K562 (cell line): ENCODE results near the gene CD300H. TPM values are rescaled to one million over a fixed set of nuclear protein-coding genes. Genes with fewer than 3 reads are reported as not detected.

Source experiments
- ATAC-seq: fragments of 200-7000 bp; cut with Tn5 transposase; 3 replicates; pipeline ENCODE4 v1.9.1; 2020; ENCODE audit warnings: moderate library complexity
- BruUV-seq: library from RNA; stranded (reverse); fragments of 400-500 nt; replicated peaks from 2 replicates; lab custom pipeline; 2021; lab: Mats Ljungman, UMichigan
- CTCF ChIA-PET: fragments of 300-600 bp; formaldehyde crosslinking; extraction: SDS; loops from one replicate; lab custom pipeline; 2021; ENCODE audit warnings: low intra/inter-chr PET ratio; lab: Yijun Ruan, JAX
- POLR2A ChIA-PET: fragments of 300-600, 350-650 bp; sonication (Branson Sonifier 250); formaldehyde crosslinking; extraction: SDS; loops from one replicate; lab custom pipeline; 2021; ENCODE audit warnings: antibody characterized with exemption, inconsistent platforms; lab: Yijun Ruan, JAX
- DNase-seq, 4 experiments: peaks; one replicate each; pipeline versions ENCODE4 v3.0.0 to v3.0.0-alpha.2; 2011 to 2018; ENCODE audit warnings: low spot score in 3 of 4, mixed read lengths in 3 of 4; ENCODE audit errors: extremely low read depth in 1 of 4
- FAIRE-seq: peaks from 2 replicates; lab custom pipeline; 2011; peaks lifted over from hg19 to GRCh38; lab: Jason Lieb, UNC
- H2AFZ ChIP-seq: 2 replicates; pipeline ENCODE4 v1.6.0; 2011; ENCODE audit warnings: low read depth, low read length, control low read depth, inconsistent platforms
- H3K27ac ChIP-seq: fragments of 200-600 bp; 3 replicates; pipeline ENCODE4 v1.8.0; 2011; ENCODE audit warnings: low read depth, mild to moderate bottlenecking, control low read depth, inconsistent platforms, low read length, moderate library complexity, mixed read lengths; ENCODE audit errors: extremely low read depth
- H3K27me3 ChIP-seq, 2 experiments: fragments of 300-600 bp in 1 of 2; 2 replicates in 1 of 2; 3 replicates in 1 of 2; pipeline versions ENCODE4 v1.6.0 to v1.8.0; 2011; ENCODE audit warnings: inconsistent platforms in 2 of 2, low read length in 2 of 2, mild to moderate bottlenecking in 1 of 2, mixed read lengths in 1 of 2, moderate library complexity in 1 of 2; ENCODE audit not compliant: control insufficient read depth in 2 of 2, insufficient read depth in 2 of 2
- H3K36me3 ChIP-seq: fragments of 300-600 bp; 3 replicates; pipeline ENCODE4 v1.8.0; 2011; ENCODE audit warnings: mild to moderate bottlenecking, low read length, inconsistent platforms; ENCODE audit not compliant: control insufficient read depth, insufficient read depth
- H3K4me1 ChIP-seq, 2 experiments: fragments of 200-600 bp in 1 of 2; replicated peaks in 1 of 2; 2 replicates in 1 of 2; 3 replicates in 1 of 2; pipeline versions ENCODE4 v1.5.1 to v1.8.0; 2011; ENCODE audit warnings: inconsistent platforms in 2 of 2, low read length in 2 of 2, mild to moderate bottlenecking in 1 of 2, mixed read lengths in 1 of 2, moderate library complexity in 1 of 2; ENCODE audit not compliant: control insufficient read depth in 2 of 2, insufficient read depth in 2 of 2
- H3K4me2 ChIP-seq: 2 replicates; pipeline ENCODE4 v1.6.1; 2011; ENCODE audit warnings: low read length, control low read depth, inconsistent platforms, mixed read lengths; ENCODE audit not compliant: insufficient read depth
- H3K4me3 ChIP-seq: fragments of 200-600 bp; sonication (generic), shearing (Covaris generic); 2 replicates; pipeline ENCODE4 v1.5.1; 2016; ENCODE audit warnings: control low read depth, inconsistent platforms
- H3K79me2 ChIP-seq: fragments of 200-600 bp; 3 replicates; pipeline ENCODE4 v1.8.0; 2011; ENCODE audit warnings: low read length, inconsistent platforms; ENCODE audit not compliant: control insufficient read depth, insufficient read depth
- H3K9ac ChIP-seq, 2 experiments: 2 replicates each; pipeline versions ENCODE4 v1.6.0 to v1.6.1; 2011; ENCODE audit warnings: low read depth in 2 of 2, low read length in 2 of 2, control low read depth in 1 of 2, inconsistent platforms in 1 of 2, mild to moderate bottlenecking in 1 of 2, mixed read lengths in 1 of 2; ENCODE audit not compliant: insufficient read depth in 1 of 2
- H3K9me1 ChIP-seq: one replicate; pipeline ENCODE4 v1.6.0; 2011; ENCODE audit warnings: inconsistent platforms, mild to moderate bottlenecking, low read length, moderate library complexity; ENCODE audit not compliant: control insufficient read depth, insufficient read depth
- H3K9me3 ChIP-seq: replicated peaks from 2 replicates; pipeline ENCODE4 v1.5.1; 2011; ENCODE audit warnings: low read depth, low read length, inconsistent platforms; ENCODE audit not compliant: control insufficient read depth, insufficient read depth
- H4K20me1 ChIP-seq: replicated peaks from 2 replicates; pipeline ENCODE4 v1.6.1; 2011; ENCODE audit warnings: low read length, inconsistent platforms, mixed read lengths; ENCODE audit not compliant: control insufficient read depth, insufficient read depth
- ADNP ChIP-seq: fragments of 200-800 bp; sonication (Bioruptor generic); IDR thresholded peaks from 2 replicates; pipeline ENCODE4 v1.6.1; 2016; ENCODE audit warnings: missing genetic modification characterization, missing compliant biosample characterization
- CAMTA2 ChIP-seq: fragments of 250-450 bp; sonication (Bioruptor Pico); conservative IDR thresholded peaks from 2 replicates; pipeline ENCODE4 v1.5.1; 2022
- MXI1 ChIP-seq: IDR thresholded peaks from 2 replicates; pipeline ENCODE4 v1.6.1; 2011; ENCODE audit warnings: low read depth, mild to moderate bottlenecking, improper control_type of control experiment, low read length
- MYNN ChIP-seq, 2 experiments: sonication (generic); formaldehyde crosslinking in 1 of 2; IDR thresholded peaks; 2 replicates each; pipeline versions ENCODE4 v1.5.0 to v1.6.1; 2016 to 2020; ENCODE audit warnings: antibody characterized with exemption in 1 of 2, missing genetic modification reagents in 1 of 2
- SMARCA5 ChIP-seq: fragments of 450-650 bp; IDR thresholded peaks from 2 replicates; pipeline ENCODE4 v1.6.1; 2016
- ZNF79 ChIP-seq: fragments of 250-450 bp; sonication (Bioruptor Pico); IDR thresholded peaks from 2 replicates; pipeline ENCODE4 v1.4.0; 2020; ENCODE audit warnings: low read depth, mild to moderate bottlenecking, moderate library complexity
- WGBS: fragments of 100-300 bp; shearing (Covaris generic); methylation state at CpG from one replicate; pipeline ENCODE4 v1.1.6; 2016; ENCODE audit warnings: low coverage, mixed read lengths; ENCODE audit not compliant: insufficient coverage; ENCODE audit errors: missing lambda C conversion rate; 5-methylcytosine and 5-hydroxymethylcytosine counted together
- in situ Hi-C: fragments of 300-500 bp; cut with MboI; formaldehyde crosslinking; loops from 4 replicates; pipeline ENCODE4 v1.15.0; 2018; ENCODE audit warnings: inconsistent platforms, mixed read lengths
- intact Hi-C: fragments of 100-400 bp; cut with micrococcal nuclease; formaldehyde crosslinking; loops from 2 replicates; pipeline ENCODE4 v1.14.2; 2022
- polyA plus RNA-seq, 8 experiments: library from polyadenylated mRNA; depleted of rRNA in 4 of 8; stranded (reverse) in 5 of 8; unstranded in 3 of 8; fragments of >200 nt; fragmentation: Nextera tagmentation in 2 of 8; fragmentation: Illumina TruSeq in 1 of 8; extraction: Ambion mirVana in 2 of 8; extraction: Trizol in 1 of 8; gene quantifications; 2 replicates each; pipeline versions ENCODE4 v1.2.1 to v1.2.3, GENCODE V29; 2011 to 2014; ENCODE audit warnings: inconsistent platforms in 1 of 8, missing spikeins in 1 of 8
- total RNA-seq, 7 experiments: library from RNA; depleted of rRNA in 6 of 7; stranded (reverse); fragments of >200 nt in 6 of 7; fragmentation: Illumina TruSeq in 2 of 7; extraction: Trizol in 2 of 7; gene quantifications; 2 replicates each; pipeline versions ENCODE4 v1.2.1 to v1.2.3, GENCODE V29; 2011 to 2021; ENCODE audit warnings: low replicate concordance in 1 of 7
- TF ChIP-seq, protein P1 (sequence below): fragments of 250-450 bp; sonication (Bioruptor Pico); IDR thresholded peaks from 2 replicates; pipeline ENCODE4 v1.5.0; 2021
- TF ChIP-seq, protein P2 (sequence below): sonication (generic); formaldehyde crosslinking; IDR thresholded peaks from 2 replicates; pipeline ENCODE4 v1.8.0; 2022; ENCODE audit warnings: missing genetic modification reagents, mild to moderate bottlenecking, borderline replicate concordance
- TF ChIP-seq, protein P3 (sequence below), 2 experiments: fragments of 450-650 bp in 1 of 2; sonication (generic) in 1 of 2; formaldehyde crosslinking; conservative IDR thresholded peaks; 2 replicates each; pipeline versions ENCODE4 v1.4.0 to v1.8.1; 2020 to 2022; ENCODE audit warnings: mild to moderate bottlenecking in 1 of 2, missing genetic modification reagents in 1 of 2
- TF ChIP-seq, protein P4 (sequence below): fragments of 250-450 bp; sonication (Bioruptor Pico); IDR thresholded peaks from 2 replicates; pipeline ENCODE4 v1.4.0; 2020; ENCODE audit warnings: mild to moderate bottlenecking, moderate library complexity
- TF ChIP-seq, protein P5 (sequence below): sonication (generic); formaldehyde crosslinking; IDR thresholded peaks from 2 replicates; pipeline ENCODE4 v1.8.0; 2022; ENCODE audit warnings: mild to moderate bottlenecking, missing genetic modification reagents

Gene CD300H
- total and polyA plus RNA-seq, 9 of the 15 experiments (the other 6 are each of a cell fraction or from before 2014, with no cell fraction given): not detected

DNA sequence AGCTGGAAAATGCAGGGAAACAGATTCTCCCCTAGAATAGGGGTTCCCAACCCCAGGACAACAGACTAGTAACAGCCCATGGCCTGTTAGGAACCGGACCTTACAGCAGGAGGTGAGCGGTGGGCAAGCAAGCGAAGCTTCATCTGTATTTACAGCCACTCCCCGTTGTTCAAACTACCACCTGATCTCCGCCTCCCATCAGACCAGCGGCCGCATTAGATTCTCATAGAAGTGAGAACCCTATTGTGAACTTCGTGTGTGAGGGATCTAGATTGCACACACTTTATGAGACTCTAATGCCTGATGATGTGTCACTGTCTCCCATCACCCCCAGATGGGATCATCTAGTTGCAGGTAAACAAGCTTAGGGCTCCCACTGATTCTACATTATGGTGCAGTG lies 39.6 kb downstream of the CD300H start:
- no peak overlapping the region for H2AFZ ChIP-seq
- H3K9me3 ChIP-seq: no peaks in the 10 kb centered on the region
- in situ Hi-C loops (no loop called here), intact Hi-C loops (no loop called here)
- H3K79me2 ChIP-seq: no peaks in the 10 kb centered on the region
- WGBS: 1% methylated on average over 8 of the region's 8 CpGs
- DNase-seq: no peak
- no peaks in the 10 kb centered on the region for H3K9me1 ChIP-seq
- peaks cover 6 to 58% of the 10 kb centered on the region in 2 experiments; a peak in 4 of 5 replicates for H3K27me3 ChIP-seq
- no peaks in the 10 kb centered on the region for H3K36me3 ChIP-seq
- H3K4me1 ChIP-seq: no peaks in the 10 kb centered on the region; a peak in 1 of 5 replicates
- CTCF ChIA-PET: no interaction called here
- no peak overlapping the region for H3K4me3 ChIP-seq
- ATAC-seq: no peak
- H4K20me1 ChIP-seq: no peaks in the 10 kb centered on the region
- no peak overlapping the region for H3K27ac ChIP-seq
- H3K9ac ChIP-seq: no peak overlapping the region
- no peak for FAIRE-seq
- POLR2A ChIA-PET: no interaction called here
- BruUV-seq: no TSS peak
- H3K4me2 ChIP-seq: no peak overlapping the region
- TF ChIP-seq CAMTA2 (CRISPR knock-in tag) (no peak), ADNP (tag) (no peak), MYNN (IDR thresholded peaks at IDR 0.05) (no peak), MYNN (CRISPR knock-in tag; IDR thresholded peaks at IDR 0.05) (no peak), MXI1 (no peak), SMARCA5 (no peak), ZNF79 (no peak)
- TF ChIP-seq, protein P1, sequence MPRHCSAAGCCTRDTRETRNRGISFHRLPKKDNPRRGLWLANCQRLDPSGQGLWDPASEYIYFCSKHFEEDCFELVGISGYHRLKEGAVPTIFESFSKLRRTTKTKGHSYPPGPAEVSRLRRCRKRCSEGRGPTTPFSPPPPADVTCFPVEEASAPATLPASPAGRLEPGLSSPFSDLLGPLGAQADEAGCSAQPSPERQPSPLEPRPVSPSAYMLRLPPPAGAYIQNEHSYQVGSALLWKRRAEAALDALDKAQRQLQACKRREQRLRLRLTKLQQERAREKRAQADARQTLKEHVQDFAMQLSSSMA (CRISPR knock-in tag): no peak
- TF ChIP-seq, protein P2, sequence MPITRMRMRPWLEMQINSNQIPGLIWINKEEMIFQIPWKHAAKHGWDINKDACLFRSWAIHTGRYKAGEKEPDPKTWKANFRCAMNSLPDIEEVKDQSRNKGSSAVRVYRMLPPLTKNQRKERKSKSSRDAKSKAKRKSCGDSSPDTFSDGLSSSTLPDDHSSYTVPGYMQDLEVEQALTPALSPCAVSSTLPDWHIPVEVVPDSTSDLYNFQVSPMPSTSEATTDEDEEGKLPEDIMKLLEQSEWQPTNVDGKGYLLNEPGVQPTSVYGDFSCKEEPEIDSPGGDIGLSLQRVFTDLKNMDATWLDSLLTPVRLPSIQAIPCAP (CRISPR knock-in tag): no peak
- TF ChIP-seq, protein P3, sequence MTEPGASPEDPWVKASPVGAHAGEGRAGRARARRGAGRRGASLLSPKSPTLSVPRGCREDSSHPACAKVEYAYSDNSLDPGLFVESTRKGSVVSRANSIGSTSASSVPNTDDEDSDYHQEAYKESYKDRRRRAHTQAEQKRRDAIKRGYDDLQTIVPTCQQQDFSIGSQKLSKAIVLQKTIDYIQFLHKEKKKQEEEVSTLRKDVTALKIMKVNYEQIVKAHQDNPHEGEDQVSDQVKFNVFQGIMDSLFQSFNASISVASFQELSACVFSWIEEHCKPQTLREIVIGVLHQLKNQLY (CRISPR knock-in tag; conservative IDR thresholded peaks at IDR 0.05): no peak
- TF ChIP-seq, protein P4, sequence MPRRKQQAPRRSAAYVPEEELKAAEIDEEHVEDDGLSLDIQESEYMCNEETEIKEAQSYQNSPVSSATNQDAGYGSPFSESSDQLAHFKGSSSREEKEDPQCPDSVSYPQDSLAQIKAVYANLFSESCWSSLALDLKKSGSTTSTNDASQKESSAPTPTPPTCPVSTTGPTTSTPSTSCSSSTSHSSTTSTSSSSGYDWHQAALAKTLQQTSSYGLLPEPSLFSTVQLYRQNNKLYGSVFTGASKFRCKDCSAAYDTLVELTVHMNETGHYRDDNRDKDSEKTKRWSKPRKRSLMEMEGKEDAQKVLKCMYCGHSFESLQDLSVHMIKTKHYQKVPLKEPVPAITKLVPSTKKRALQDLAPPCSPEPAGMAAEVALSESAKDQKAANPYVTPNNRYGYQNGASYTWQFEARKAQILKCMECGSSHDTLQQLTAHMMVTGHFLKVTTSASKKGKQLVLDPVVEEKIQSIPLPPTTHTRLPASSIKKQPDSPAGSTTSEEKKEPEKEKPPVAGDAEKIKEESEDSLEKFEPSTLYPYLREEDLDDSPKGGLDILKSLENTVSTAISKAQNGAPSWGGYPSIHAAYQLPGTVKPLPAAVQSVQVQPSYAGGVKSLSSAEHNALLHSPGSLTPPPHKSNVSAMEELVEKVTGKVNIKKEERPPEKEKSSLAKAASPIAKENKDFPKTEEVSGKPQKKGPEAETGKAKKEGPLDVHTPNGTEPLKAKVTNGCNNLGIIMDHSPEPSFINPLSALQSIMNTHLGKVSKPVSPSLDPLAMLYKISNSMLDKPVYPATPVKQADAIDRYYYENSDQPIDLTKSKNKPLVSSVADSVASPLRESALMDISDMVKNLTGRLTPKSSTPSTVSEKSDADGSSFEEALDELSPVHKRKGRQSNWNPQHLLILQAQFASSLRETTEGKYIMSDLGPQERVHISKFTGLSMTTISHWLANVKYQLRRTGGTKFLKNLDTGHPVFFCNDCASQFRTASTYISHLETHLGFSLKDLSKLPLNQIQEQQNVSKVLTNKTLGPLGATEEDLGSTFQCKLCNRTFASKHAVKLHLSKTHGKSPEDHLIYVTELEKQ (CRISPR knock-in tag): no peak
- TF ChIP-seq, protein P5, sequence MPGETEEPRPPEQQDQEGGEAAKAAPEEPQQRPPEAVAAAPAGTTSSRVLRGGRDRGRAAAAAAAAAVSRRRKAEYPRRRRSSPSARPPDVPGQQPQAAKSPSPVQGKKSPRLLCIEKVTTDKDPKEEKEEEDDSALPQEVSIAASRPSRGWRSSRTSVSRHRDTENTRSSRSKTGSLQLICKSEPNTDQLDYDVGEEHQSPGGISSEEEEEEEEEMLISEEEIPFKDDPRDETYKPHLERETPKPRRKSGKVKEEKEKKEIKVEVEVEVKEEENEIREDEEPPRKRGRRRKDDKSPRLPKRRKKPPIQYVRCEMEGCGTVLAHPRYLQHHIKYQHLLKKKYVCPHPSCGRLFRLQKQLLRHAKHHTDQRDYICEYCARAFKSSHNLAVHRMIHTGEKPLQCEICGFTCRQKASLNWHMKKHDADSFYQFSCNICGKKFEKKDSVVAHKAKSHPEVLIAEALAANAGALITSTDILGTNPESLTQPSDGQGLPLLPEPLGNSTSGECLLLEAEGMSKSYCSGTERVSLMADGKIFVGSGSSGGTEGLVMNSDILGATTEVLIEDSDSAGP (CRISPR knock-in tag): no peak
